Fibroblast of lung (primary cell): ENCODE results near the gene CYB561.

Experiments
- EZH2 ChIP-seq: IDR thresholded peaks from 2 replicates; pipeline ENCODE4 v1.5.1; 2012; ENCODE audit warnings: low read length, control low read depth, mild to moderate bottlenecking; ENCODE audit errors: missing control alignments
- TF ChIP-seq, protein P1 (sequence below), 2 donors: IDR thresholded peaks in 1 of 2; conservative IDR thresholded peaks in 1 of 2; 1 replicate in 1 of 2; 2 replicates in 1 of 2; pipeline ENCODE4 v1.5.1; 2011 to 2012; ENCODE audit warnings: low read length in 2 of 2, control low read depth in 1 of 2, inconsistent platforms in 1 of 2, low read depth in 1 of 2, mild to moderate bottlenecking in 1 of 2

DNA sequence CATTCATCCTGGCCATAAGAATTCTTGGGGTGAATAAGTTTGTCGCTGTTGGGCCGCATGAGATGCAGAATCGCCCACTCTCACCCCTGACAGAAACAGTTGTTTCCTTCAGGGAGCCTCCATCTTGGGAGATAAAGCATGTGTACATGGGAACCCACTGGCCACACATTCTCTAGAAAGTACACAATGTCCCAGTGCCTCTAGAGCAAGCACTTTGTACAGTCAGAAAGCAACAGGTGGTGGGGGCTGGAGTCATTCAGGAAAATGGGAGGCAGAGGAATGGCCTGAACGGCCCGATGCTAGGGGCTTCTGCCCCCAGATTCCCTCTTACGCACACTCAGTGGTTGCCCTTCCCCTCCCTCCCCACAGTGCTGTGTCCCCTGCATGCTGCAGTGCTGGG lies 46.8 kb upstream of the CYB561 start:
- TF ChIP-seq, protein P1, sequence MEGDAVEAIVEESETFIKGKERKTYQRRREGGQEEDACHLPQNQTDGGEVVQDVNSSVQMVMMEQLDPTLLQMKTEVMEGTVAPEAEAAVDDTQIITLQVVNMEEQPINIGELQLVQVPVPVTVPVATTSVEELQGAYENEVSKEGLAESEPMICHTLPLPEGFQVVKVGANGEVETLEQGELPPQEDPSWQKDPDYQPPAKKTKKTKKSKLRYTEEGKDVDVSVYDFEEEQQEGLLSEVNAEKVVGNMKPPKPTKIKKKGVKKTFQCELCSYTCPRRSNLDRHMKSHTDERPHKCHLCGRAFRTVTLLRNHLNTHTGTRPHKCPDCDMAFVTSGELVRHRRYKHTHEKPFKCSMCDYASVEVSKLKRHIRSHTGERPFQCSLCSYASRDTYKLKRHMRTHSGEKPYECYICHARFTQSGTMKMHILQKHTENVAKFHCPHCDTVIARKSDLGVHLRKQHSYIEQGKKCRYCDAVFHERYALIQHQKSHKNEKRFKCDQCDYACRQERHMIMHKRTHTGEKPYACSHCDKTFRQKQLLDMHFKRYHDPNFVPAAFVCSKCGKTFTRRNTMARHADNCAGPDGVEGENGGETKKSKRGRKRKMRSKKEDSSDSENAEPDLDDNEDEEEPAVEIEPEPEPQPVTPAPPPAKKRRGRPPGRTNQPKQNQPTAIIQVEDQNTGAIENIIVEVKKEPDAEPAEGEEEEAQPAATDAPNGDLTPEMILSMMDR (conservative IDR thresholded peaks at IDR 0.05 in 1 of 2, IDR thresholded peaks at IDR 0.05 in 1 of 2; ENCODE audit: low read depth in 1 of 2, low read length in 2 of 2), result no peak
- TF ChIP-seq EZH2, result no peak
